Prostate gland (tissue), 2 donors: ENCODE results near the gene MBOAT2.

Source experiments
- CTCF ChIP-seq, 4 experiments: fragments of 200-600 bp in 2 of 4; fragments of 450-650 bp in 2 of 4; sonication (generic) in 2 of 4; IDR thresholded peaks; 1 replicate in 3 of 4; 2 replicates in 1 of 4; pipeline ENCODE4 v1.5.1; 2016 to 2019; ENCODE audit warnings: antibody characterized with exemption in 4 of 4, mild to moderate bottlenecking in 2 of 4, moderate library complexity in 2 of 4
- POLR2AphosphoS5 ChIP-seq: sonication (generic); formaldehyde crosslinking; IDR thresholded peaks from one replicate; pipeline ENCODE4 v1.6.1; 2017; ENCODE audit warnings: antibody characterized with exemption

- TF ChIP-seq POLR2AphosphoS5 (no peak), CTCF (IDR thresholded peaks at IDR 0.05) (no peak)
Observed at GRCh38 chr2:9002637-9003365, 683 bp downstream of the MBOAT2 start.
